AG09309 (cell line): ENCODE measurements around the gene SCARF2.
"Not testable (repeated sequence)": the region's sequence is repeated elsewhere in the genome, so short reads cannot be mapped to it uniquely, and the experiment has no call there.

Experiments used
- DNase-seq: peaks from one replicate; pipeline ENCODE4 v3.0.0-alpha.2; 2010; ENCODE audit warnings: low read depth
- H3K4me3 ChIP-seq: 2 replicates; pipeline ENCODE4 v1.5.1; 2011; ENCODE audit warnings: mild to moderate bottlenecking, low read depth, low read length, moderate library complexity; ENCODE audit not compliant: control insufficient read depth
- TF ChIP-seq, protein P1 (sequence below): IDR thresholded peaks from 2 replicates; pipeline ENCODE4 v1.5.1; 2011; ENCODE audit warnings: mild to moderate bottlenecking, low read depth, low read length, inconsistent platforms; ENCODE audit not compliant: insufficient read depth, control insufficient read depth; ENCODE audit errors: missing control alignments

SCARF2 gene

DNA sequence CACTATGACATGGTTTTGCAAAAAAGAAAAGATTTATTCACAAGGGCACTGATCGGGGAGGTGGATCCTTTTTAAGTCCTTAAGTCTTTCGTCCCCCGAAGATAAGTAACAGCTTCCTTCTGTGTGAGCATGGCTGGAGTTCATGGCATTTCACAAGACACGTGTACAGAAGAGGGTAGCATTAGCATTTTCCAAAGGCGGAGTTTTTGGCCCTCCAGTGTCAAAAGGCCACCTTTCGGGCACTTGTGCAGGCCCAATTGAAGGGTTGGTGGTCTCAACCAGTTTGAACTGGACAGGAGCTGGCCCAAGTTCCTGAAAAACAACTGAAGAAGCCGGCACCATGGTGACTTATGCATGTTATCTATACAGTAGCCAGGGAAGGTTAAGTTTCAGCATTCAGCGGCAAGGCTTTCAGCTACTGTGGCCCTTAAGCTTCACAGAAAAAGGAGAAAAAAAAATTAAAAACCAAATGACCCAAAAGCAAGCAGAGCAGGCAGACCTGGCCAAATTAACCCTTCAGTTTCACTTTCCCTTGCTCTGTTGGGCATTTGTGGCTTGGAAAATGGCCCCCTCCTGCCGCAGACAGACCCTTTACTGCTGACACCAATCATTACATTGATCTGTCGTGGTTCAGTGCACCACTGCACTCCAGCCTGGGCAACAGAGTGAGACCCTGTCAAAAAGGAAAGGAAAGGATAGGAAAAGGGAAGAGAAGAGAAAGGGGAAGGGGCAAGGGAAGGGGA, 25.0 kb downstream of the SCARF2 start:
- no peak for DNase-seq
- TF ChIP-seq, protein P1, sequence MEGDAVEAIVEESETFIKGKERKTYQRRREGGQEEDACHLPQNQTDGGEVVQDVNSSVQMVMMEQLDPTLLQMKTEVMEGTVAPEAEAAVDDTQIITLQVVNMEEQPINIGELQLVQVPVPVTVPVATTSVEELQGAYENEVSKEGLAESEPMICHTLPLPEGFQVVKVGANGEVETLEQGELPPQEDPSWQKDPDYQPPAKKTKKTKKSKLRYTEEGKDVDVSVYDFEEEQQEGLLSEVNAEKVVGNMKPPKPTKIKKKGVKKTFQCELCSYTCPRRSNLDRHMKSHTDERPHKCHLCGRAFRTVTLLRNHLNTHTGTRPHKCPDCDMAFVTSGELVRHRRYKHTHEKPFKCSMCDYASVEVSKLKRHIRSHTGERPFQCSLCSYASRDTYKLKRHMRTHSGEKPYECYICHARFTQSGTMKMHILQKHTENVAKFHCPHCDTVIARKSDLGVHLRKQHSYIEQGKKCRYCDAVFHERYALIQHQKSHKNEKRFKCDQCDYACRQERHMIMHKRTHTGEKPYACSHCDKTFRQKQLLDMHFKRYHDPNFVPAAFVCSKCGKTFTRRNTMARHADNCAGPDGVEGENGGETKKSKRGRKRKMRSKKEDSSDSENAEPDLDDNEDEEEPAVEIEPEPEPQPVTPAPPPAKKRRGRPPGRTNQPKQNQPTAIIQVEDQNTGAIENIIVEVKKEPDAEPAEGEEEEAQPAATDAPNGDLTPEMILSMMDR = no peak
- H3K4me3 ChIP-seq = no peak overlapping the region

DNA sequence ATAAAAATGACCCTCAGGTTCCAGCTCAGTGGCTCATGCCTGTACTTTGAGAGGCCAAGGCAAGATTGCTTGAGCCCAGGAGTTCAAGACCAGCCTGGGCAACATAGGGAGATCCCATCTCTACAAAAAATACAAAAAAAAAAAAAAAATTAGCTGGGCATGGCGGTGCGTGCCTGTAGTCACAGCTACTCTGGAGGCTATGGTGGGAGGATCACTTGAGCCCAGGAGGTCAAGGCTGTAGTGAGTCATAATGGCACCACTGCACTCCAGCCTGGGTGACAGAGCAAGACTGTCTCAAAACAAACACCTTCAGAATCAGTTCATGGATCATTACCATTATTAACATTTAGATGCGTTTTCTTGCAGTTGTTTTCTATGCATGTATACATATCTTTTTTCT, 28.2 kb downstream of the SCARF2 start:
- H3K4me3 ChIP-seq, DNase-seq: not testable (repeated sequence)

DNA sequence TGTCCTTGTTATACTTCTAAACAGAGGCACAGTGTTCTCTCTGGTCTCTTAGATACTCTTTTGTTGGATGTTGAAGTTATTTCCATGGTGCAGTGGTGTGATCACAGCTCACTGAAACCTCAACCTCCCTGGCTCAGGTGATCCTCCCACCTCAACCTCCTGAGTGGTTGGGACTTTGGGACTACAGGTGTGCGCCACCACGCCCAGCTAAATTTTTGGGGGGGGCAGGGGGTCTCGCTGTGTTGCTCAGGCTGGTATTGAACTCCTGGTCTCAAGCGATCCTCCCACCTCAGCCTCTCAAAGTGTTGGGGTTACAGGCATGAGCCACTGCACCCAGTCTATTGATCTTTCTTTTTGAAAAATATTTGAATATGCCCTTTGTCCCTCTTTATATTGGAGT, 28.7 kb downstream of the SCARF2 start:
- TF ChIP-seq, protein P1 = no peak
- no peak overlapping the region for H3K4me3 ChIP-seq
- no peak for DNase-seq

DNA sequence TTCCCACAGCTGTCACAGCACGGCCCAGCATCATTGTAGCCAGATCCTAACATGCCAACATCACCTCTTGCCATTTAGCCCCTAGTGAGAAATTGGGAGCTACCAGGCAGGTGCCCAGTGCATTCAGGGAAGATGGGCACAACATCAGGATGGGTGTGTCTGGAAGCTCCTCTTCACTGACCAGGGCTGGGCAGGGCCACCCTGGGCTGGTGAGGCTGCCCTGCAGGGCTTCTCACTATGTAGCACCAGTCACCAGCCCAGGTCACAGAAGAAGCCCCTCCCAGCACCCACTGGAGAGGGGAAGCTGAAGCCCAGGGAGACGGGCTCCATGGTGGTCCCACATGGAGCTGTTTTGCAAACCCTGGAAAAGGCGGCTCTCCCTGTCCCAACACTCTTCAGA, 29.8 kb downstream of the SCARF2 start:
- DNase-seq = no peak
- TF ChIP-seq, protein P1 = no peak
- H3K4me3 ChIP-seq = no peak overlapping the region

DNA sequence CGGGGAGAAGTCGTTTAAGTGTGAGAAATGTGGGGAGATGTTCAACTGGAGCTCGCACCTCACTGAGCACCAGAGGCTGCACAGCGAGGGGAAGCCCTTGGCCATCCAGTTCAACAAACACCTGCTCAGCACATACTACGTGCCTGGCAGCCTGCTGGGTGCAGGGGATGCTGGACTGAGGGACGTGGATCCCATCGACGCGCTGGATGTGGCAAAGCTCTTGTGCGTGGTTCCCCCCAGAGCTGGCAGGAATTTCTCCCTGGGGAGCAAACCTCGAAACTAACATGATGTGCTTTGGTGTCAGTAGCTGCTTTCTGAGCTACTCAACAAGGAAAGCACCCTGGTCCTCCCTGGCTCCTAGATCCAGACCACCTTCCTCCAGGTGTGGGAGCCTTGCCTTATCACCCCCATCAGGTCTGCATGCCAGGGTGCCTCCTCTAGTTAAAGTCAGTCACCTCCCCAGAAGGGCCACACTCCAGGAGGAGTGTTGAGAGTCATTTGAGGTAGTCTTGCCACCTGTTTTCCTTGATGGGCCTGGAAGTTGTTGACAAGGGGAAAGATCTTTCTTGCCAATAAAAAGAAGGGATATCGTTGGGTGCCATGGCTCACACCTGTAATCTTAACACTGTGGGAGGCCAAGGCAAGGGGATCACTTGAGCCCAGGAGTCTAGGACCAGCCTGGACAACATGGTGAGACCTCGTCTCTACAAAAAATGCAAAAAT, 30.8 kb downstream of the SCARF2 start:
- no peak overlapping the region for H3K4me3 ChIP-seq
- no peak for DNase-seq
- TF ChIP-seq, protein P1 = no peak

DNA sequence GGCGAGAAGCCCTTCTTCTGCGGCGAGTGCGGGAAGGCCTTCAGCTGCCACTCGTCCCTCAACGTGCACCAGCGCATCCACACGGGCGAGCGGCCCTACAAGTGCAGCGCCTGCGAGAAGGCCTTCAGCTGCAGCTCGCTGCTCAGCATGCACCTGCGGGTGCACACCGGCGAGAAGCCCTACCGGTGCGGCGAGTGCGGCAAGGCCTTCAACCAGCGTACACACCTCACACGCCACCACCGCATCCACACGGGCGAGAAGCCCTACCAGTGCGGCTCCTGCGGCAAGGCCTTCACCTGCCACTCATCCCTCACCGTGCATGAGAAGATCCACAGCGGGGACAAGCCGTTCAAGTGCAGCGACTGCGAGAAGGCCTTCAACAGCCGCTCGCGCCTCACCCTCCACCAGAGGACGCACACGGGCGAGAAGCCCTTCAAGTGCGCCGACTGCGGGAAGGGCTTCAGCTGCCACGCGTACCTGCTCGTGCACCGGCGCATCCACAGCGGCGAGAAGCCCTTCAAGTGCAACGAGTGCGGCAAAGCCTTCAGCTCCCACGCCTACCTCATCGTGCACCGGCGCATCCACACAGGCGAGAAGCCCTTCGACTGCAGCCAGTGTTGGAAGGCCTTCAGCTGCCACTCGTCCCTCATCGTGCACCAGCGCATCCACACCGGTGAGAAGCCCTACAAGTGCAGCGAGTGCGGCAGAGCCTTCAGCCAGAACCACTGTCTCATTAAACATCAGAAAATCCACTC, 31.5 kb downstream of the SCARF2 start:
- TF ChIP-seq, protein P1 = no peak

More for the DNA sequence above, 31.5 kb downstream of the SCARF2 start:
- no peak for DNase-seq
- no peak overlapping the region for H3K4me3 ChIP-seq
